GM12878 (cell line): Measurements from ENCODE around the gene LCE3E. TPM values are rescaled to one million over a fixed set of nuclear protein-coding genes. Genes with fewer than 3 reads are reported as not detected.

Source experiments
- ATAC-seq: fragments of 200-7000 bp; cut with Tn5 transposase; 3 replicates; pipeline ENCODE4 v1.9.1; 2020; ENCODE audit warnings: mild to moderate bottlenecking, moderate library complexity
- BruUV-seq: library from RNA; stranded (reverse); fragments of 400-500 nt; replicated peaks from 2 replicates; lab custom pipeline; 2021; lab: Mats Ljungman, UMichigan
- CTCF ChIA-PET: fragments of 300-600 bp; sonication (Branson Sonifier 250); formaldehyde crosslinking; extraction: SDS; loops from one replicate; lab custom pipeline; 2021; ENCODE audit warnings: inconsistent platforms; lab: Yijun Ruan, JAX
- POLR2A ChIA-PET: fragments of 350-600 bp; formaldehyde crosslinking; extraction: SDS; loops from one replicate; lab custom pipeline; 2021; ENCODE audit warnings: inconsistent platforms; lab: Charles Lee
- RAD21 ChIA-PET: fragments of 300-600 bp; sonication (Branson Sonifier 250); formaldehyde crosslinking; loops from one replicate; lab custom pipeline; 2023; ENCODE audit warnings: antibody characterized with exemption; ENCODE audit not compliant: unreplicated experiment; lab: Charles Lee
- SMC1A ChIA-PET: fragments of 300-600 bp; sonication (Branson Sonifier 250); formaldehyde crosslinking; loops from one replicate; lab custom pipeline; 2023; ENCODE audit not compliant: unreplicated experiment, uncharacterized antibody; lab: Charles Lee
- DNase-seq: peaks from one replicate; pipeline ENCODE4 v3.0.0-alpha.2; 2011; ENCODE audit warnings: low read depth, low spot score
- FAIRE-seq: peaks from 3 replicates; lab custom pipeline; 2011; peaks lifted over from hg19 to GRCh38; lab: Jason Lieb, UNC
- H2AFZ ChIP-seq: 2 replicates; pipeline ENCODE4 v1.6.0; 2011; ENCODE audit warnings: low read depth, low read length, control low read depth; ENCODE audit not compliant: control insufficient read depth
- H3K27ac ChIP-seq: 2 replicates; pipeline ENCODE4 v1.5.1; 2011; ENCODE audit warnings: control low read depth; ENCODE audit not compliant: control insufficient read depth, insufficient read depth
- H3K27me3 ChIP-seq, 2 experiments: replicated peaks in 1 of 2; 2 replicates each; pipeline versions ENCODE4 v1.6.0 to v1.6.1; 2011; ENCODE audit warnings: low read length in 1 of 2; ENCODE audit not compliant: control insufficient read depth in 2 of 2, insufficient read depth in 2 of 2
- H3K36me3 ChIP-seq, 2 experiments: 2 replicates each; pipeline ENCODE4 v1.5.1; 2011; ENCODE audit warnings: low read length in 1 of 2; ENCODE audit not compliant: control insufficient read depth in 2 of 2, insufficient read depth in 2 of 2
- H3K4me1 ChIP-seq: 2 replicates; pipeline ENCODE4 v1.6.1; 2011; ENCODE audit warnings: mild to moderate bottlenecking, low read length, moderate library complexity, mixed read lengths; ENCODE audit not compliant: control insufficient read depth, insufficient read depth
- H3K4me2 ChIP-seq: 2 replicates; pipeline ENCODE4 v1.6.0; 2011; ENCODE audit warnings: control low read depth; ENCODE audit not compliant: control insufficient read depth, insufficient read depth
- H3K4me3 ChIP-seq: fragments of 200-600 bp; sonication (generic); 2 replicates; pipeline ENCODE4 v1.5.1; 2016
- H3K79me2 ChIP-seq: 2 replicates; pipeline ENCODE4 v1.6.0; 2011; ENCODE audit warnings: low read length; ENCODE audit not compliant: control insufficient read depth, insufficient read depth
- H3K9ac ChIP-seq: 2 replicates; pipeline ENCODE4 v1.8.0; 2011; ENCODE audit warnings: low read length, control low read depth, mixed read lengths; ENCODE audit not compliant: control insufficient read depth, insufficient read depth
- H3K9me3 ChIP-seq: replicated peaks from 3 replicates; pipeline ENCODE4 v1.5.1; 2011; ENCODE audit warnings: mild to moderate bottlenecking, low read length; ENCODE audit not compliant: control insufficient read depth, insufficient read depth
- H4K20me1 ChIP-seq: 2 replicates; pipeline ENCODE4 v1.6.0; 2011; ENCODE audit not compliant: control insufficient read depth, insufficient read depth
- ATF3 ChIP-seq: IDR thresholded peaks from 2 replicates; pipeline ENCODE4 v1.6.1; 2011; ENCODE audit warnings: low read depth, mild to moderate bottlenecking, low read length, moderate library complexity, borderline replicate concordance; ENCODE audit errors: extremely low read depth
- CREM ChIP-seq: IDR thresholded peaks from 2 replicates; pipeline ENCODE4 v1.6.1; 2014; ENCODE audit warnings: antibody characterized with exemption, low read depth
- FOXK2 ChIP-seq: fragments of 450-650 bp; IDR thresholded peaks from 2 replicates; pipeline ENCODE4 v1.6.1; 2017; ENCODE audit warnings: mild to moderate bottlenecking, moderate library complexity
- HDAC6 ChIP-seq: fragments of 200-600 bp; sonication (generic); IDR thresholded peaks from one replicate; pipeline ENCODE4 v1.8.0; 2017; ENCODE audit warnings: antibody characterized with exemption; ENCODE audit not compliant: unreplicated experiment
- IRF3 ChIP-seq: fragments of 450-650 bp; IDR thresholded peaks from 2 replicates; pipeline ENCODE4 v1.6.1; 2014; ENCODE audit warnings: mild to moderate bottlenecking
- MYC ChIP-seq: IDR thresholded peaks from 2 replicates; pipeline ENCODE4 v1.6.1; 2011; ENCODE audit warnings: mild to moderate bottlenecking, low read length, moderate library complexity, inconsistent platforms; ENCODE audit not compliant: insufficient read depth, insufficient replicate concordance, insufficient read length, severe bottlenecking
- NBN ChIP-seq: fragments of 450-650 bp; IDR thresholded peaks from 2 replicates; pipeline ENCODE4 v1.6.1; 2016
- PBX3 ChIP-seq: IDR thresholded peaks from 2 replicates; pipeline ENCODE4 v1.6.1; 2011; ENCODE audit warnings: mild to moderate bottlenecking, low read depth, low read length, moderate library complexity; ENCODE audit not compliant: insufficient replicate concordance
- POLR2A ChIP-seq: IDR thresholded peaks from 2 replicates; pipeline ENCODE4 v1.6.1; 2011; ENCODE audit warnings: low read depth, mild to moderate bottlenecking, low read length
- POLR2AphosphoS5 ChIP-seq: IDR thresholded peaks from 2 replicates; pipeline ENCODE4 v1.6.1; 2011; ENCODE audit warnings: mild to moderate bottlenecking, low read length, inconsistent platforms
- RB1 ChIP-seq: fragments of 450-650 bp; formaldehyde crosslinking; IDR thresholded peaks from 2 replicates; pipeline ENCODE4 v1.6.1; 2017; ENCODE audit warnings: mild to moderate bottlenecking, borderline replicate concordance
- SREBF1 ChIP-seq: IDR thresholded peaks from 2 replicates; pipeline ENCODE4 v1.6.1; 2012; ENCODE audit warnings: mild to moderate bottlenecking, low read length
- SRF ChIP-seq, 2 experiments: IDR thresholded peaks; 2 replicates each; pipeline ENCODE4 v1.6.1; 2011; ENCODE audit warnings: low read depth in 2 of 2, low read length in 2 of 2, mild to moderate bottlenecking in 1 of 2, moderate library complexity in 1 of 2
- STAT3 ChIP-seq: IDR thresholded peaks from 2 replicates; pipeline ENCODE4 v1.6.1; 2011; ENCODE audit warnings: low read depth, low read length, improper control_type of control experiment
- TCF7 ChIP-seq: IDR thresholded peaks from 2 replicates; pipeline ENCODE4 v1.6.1; 2014; ENCODE audit warnings: antibody characterized with exemption, borderline replicate concordance
- WGBS: methylation state at CpG from one replicate; pipeline ENCODE4 v1.1.6; 2016; ENCODE audit warnings: low lambda C conversion rate; ENCODE audit not compliant: insufficient replicate concordance, insufficient coverage; ENCODE audit errors: missing lambda C conversion rate; 5-methylcytosine and 5-hydroxymethylcytosine counted together
- in situ Hi-C: fragments of 300-500 bp; cut with MboI; formaldehyde crosslinking; loops from 9 replicates; pipeline ENCODE4 v1.14.3; 2018; ENCODE audit warnings: mixed read lengths
- intact Hi-C: fragments of 100-400 bp; cut with micrococcal nuclease; formaldehyde crosslinking; loops from one replicate; pipeline ENCODE4 v1.14.2; 2022; ENCODE audit not compliant: unreplicated experiment
- polyA plus RNA-seq, 11 experiments: library from polyadenylated mRNA; depleted of rRNA in 4 of 11; unstranded in 6 of 11; stranded (reverse) in 5 of 11; fragments of >200 nt; fragmentation: Nextera tagmentation in 4 of 11; fragmentation: Illumina TruSeq in 1 of 11; extraction: Ambion mirVana in 4 of 11; extraction: Trizol in 1 of 11; gene quantifications; 1 replicate in 1 of 11; 2 replicates in 10 of 11; pipeline versions ENCODE4 v1.2.1 to v1.2.3, GENCODE V29; 2011 to 2016; ENCODE audit warnings: inconsistent platforms in 2 of 11, missing spikeins in 2 of 11, low read depth in 1 of 11
- total RNA-seq, 4 experiments: library from RNA; depleted of rRNA in 3 of 4; stranded (reverse); fragments of >200 nt in 3 of 4; fragmentation: Illumina TruSeq in 1 of 4; extraction: Trizol in 1 of 4; gene quantifications; 2 replicates each; pipeline versions ENCODE4 v1.2.1 to v1.2.3, GENCODE V29; 2013 to 2021

LCE3E gene
- total and polyA plus RNA-seq, 10 of the 15 experiments (the other 5 are each of a cell fraction or from before 2014, with no cell fraction given), result not detected

DNA sequence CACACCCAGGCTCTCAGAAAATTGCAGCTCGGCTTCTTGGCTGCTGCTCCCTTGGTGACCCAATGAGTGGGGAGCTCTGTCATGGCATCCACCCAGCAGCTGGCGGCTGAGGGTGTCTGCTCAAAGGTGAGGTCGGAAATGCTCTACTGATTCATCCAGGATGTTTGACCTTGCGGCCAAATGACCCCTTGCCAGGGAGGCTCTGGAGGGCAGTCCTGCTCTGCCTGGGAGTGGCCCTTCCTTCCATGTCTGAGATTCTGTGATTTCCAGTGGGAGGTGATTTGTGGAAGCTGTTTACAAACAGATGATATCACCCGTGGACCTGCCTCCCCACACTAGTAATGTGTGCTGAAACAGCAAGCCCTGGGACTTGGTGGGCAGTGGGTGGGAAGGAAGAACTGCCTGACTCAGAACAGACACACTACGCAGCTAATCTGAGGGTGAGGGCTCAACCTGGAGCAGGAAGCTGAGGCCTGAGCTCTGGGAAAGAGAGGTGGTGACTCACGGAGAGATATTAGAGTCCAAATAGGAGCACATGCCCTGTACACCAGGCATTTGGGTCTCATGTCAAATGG is 49.3 kb downstream of the LCE3E start:
- no peaks in the 10 kb centered on the region; the same call in 1 of the 2 replicates for H4K20me1 ChIP-seq
- ChIA-PET RAD21 (no interaction called here), SMC1A (no interaction called here), POLR2A (interaction anchor here (0.5 kb wide), 1 partner anchor 125 kb away, joined by 3 read pairs; no protein-coding TSS in a partner anchor), CTCF (interaction anchor here (1.4 kb wide), 1 partner anchor 16 kb away, joined by 4 read pairs; no protein-coding TSS in a partner anchor)
- no TSS peak for BruUV-seq
- TF ChIP-seq NBN, result no peak
- no peak for TF ChIP-seq SRF (IDR thresholded peaks at IDR 0.05; ENCODE audit: low read depth in 2 of 2, low read length in 2 of 2)
- no peak for TF ChIP-seq POLR2AphosphoS5
- TF ChIP-seq HDAC6, result no peak
- TF ChIP-seq MYC, result no peak
- H2AFZ ChIP-seq, result no peak overlapping the region
- H3K4me1 ChIP-seq, result no peaks in the 10 kb centered on the region
- H3K27me3 ChIP-seq, result peaks cover 4 to 19% of the 10 kb centered on the region in 2 experiments
- DNase-seq, result no peak
- no peaks in the 10 kb centered on the region for H3K36me3 ChIP-seq
- no peaks in the 10 kb centered on the region for H3K9me3 ChIP-seq
- H3K27ac ChIP-seq, result no peak overlapping the region
- no peaks in the 10 kb centered on the region for H3K79me2 ChIP-seq
- H3K9ac ChIP-seq, result no peak overlapping the region
- intact Hi-C loops (no loop called here), in situ Hi-C loops (no loop called here)
- ATAC-seq, result no peak
- WGBS, result 20% methylated on average over 7 of the region's 7 CpGs
- H3K4me2 ChIP-seq, result no peak overlapping the region
- no peak for FAIRE-seq
- no peak overlapping the region for H3K4me3 ChIP-seq

DNA sequence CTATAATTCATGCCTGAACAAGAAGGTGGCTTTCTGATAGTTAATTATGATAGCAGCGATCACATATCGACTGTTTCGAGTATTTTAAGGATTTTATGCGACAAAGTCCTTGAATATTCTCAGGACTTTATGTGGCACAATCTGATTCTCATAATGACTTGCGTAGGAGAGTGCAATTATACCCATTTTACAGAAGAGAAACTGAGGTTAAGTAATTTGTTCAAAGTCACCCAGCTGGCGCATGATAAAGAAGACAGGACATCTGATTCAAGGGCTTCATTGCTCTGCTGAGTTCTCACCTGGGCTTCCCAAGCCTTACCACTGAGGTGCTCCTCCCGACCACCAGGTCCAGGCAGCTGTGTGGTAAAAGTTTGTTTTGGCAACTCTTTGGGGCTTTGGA is 50.5 kb downstream of the LCE3E start:
- DNase-seq (no peak), FAIRE-seq (no peak), ATAC-seq (no peak)
- in situ Hi-C loops (no loop called here), intact Hi-C loops (no loop called here)
- H3K27ac ChIP-seq, result no peak overlapping the region
- SMC1A ChIA-PET, result interaction anchor here (0.7 kb wide), 1 partner anchor 34 kb away, joined by 3 read pairs; no protein-coding TSS in a partner anchor
- H3K9ac ChIP-seq, result no peak overlapping the region
- TF ChIP-seq TCF7 (no peak), PBX3 (no peak), STAT3 (no peak), POLR2A (no peak), CREM (no peak), FOXK2 (no peak), ATF3 (no peak), SREBF1 (no peak), RB1 (no peak), IRF3 (no peak)
- no TSS peak for BruUV-seq
- H3K9me3 ChIP-seq, result no peaks in the 10 kb centered on the region
- no peaks in the 10 kb centered on the region for H3K4me1 ChIP-seq
- no peak overlapping the region for H2AFZ ChIP-seq
- H3K36me3 ChIP-seq, result no peaks in the 10 kb centered on the region
- POLR2A ChIA-PET, result no interaction called here
- peaks cover 5 to 19% of the 10 kb centered on the region in 2 experiments for H3K27me3 ChIP-seq
- no peaks in the 10 kb centered on the region for H3K79me2 ChIP-seq
- H3K4me3 ChIP-seq, result no peak overlapping the region
- RAD21 ChIA-PET, result no interaction called here
- H4K20me1 ChIP-seq, result no peaks in the 10 kb centered on the region; the same call in 1 of the 2 replicates
- CTCF ChIA-PET, result no interaction called here
- 45% methylated on average over 7 of the region's 7 CpGs for WGBS
- no peak overlapping the region for H3K4me2 ChIP-seq
